GM19455 (cell line): ENCODE results near the gene ANKRD39.

Experiments used
- ATAC-seq: cut with Tn5 transposase; IDR thresholded peaks from one replicate; pipeline ENCODE4 v1.9.1; 2021; ENCODE audit not compliant: unreplicated experiment

The ANKRD39 gene

DNA sequence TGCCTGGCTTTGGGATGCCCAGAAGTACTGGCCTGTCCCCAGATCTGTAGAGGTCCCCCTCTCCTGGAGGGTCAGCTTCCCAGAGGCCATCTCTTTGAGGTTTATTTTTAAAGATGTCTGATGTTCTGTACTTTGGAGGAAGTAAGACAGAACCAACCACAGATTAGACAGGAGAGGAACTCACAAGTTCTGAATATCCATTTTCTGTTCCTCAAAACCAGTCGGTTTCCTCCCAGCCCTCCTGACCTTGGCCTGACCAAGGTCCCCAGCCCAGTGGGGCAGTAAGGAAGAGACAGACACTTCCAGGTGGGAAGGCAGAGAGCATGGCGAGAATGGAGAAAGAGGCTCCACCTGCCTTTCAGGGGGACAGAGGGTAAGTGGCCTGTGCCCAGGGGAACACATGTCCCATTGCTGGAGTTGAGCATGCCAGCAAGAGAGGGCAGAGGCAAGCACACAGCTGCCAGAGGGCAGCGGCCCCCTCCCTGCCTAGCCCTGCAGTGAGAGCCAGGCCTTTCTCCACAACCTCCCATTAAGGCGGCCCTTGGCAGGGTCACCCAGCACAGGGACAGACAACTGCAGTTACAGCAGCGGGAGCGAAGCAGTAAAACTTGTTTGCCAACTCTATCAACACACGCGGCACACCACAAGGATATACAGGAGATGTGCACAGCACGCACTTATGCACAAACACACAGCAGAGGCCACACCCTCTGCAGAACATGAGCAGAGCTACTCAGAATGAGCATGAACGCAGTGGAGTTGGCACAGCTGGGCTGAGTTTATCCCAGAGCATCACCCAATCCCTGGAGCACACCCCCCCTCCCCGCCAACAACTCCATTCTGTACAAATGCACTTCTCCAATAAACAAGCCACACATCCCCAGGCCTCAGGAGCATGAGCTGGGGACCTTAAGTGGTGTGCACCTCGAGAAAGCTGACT lies 30.5 kb upstream of the ANKRD39 start:
- ATAC-seq, result no peak

DNA sequence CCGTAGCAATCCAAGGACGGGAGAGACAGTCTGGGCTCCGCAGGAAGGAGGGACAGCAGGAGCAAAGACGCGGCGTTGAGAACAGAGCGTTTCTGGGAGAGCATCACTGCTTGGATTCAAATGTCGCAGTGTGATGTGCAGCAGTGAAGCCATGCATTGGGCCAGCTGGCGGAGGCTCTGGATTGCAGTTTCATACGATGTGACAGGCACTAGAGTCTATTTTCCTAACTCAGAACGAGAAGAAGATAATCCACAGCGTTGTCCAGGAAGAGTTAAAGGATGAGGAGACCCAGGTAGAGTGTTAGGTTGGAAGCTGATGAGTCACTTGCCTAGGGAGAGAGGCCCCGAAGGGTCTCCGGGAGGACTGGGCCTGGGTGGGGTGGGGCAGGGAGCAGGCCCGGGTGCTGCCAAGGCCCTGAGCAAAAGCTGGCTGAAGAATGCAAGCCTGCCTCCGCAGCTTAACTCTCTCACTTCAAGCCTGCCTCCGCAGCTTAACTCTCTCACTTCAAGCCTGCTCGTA lies 29.7 kb upstream of the ANKRD39 start:
- no peak for ATAC-seq

DNA sequence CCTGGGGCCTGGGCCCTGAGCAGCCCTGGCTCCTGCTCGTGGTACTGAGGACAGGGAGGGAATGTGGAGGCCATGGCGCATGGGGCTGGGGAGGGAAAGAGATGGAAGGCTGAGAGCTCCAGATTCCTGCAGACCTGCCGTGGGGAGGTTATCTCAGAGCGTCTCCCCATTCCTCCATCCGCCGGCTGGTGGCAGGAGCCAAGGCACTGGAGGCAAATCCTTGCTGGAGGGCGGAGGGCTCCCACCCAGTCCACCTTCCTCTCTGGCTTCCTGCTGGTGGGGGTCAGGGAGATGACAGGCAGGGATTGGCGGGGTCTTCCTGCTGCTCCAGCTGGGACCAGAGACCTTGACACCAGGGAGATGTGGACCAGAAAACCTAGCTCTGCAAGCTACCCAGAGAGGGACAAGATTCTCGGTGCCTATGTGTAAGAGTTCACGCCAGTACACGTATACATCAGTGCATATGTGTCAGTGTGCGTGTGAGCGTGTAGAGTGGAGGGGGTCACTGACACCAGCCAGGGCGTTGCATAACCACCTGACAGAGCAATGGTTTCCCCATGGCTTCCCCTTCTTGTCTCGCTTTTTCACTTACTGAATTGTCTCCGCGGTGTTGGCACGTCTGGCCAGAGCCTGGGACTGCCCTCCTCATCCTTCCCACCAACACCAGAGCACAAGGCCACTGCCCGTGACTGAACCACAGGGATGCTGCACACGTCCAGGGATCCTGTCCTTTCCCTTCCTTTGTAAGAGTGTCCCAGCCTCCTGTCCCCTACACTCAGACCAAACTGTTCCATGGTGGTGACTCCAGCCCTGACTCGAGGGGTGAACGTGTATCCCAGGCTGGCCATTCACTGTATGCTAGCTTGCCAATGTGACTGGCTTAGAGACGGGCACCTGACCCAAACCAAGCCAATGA lies 27.9 kb upstream of the ANKRD39 start:
- ATAC-seq, result no peak

DNA sequence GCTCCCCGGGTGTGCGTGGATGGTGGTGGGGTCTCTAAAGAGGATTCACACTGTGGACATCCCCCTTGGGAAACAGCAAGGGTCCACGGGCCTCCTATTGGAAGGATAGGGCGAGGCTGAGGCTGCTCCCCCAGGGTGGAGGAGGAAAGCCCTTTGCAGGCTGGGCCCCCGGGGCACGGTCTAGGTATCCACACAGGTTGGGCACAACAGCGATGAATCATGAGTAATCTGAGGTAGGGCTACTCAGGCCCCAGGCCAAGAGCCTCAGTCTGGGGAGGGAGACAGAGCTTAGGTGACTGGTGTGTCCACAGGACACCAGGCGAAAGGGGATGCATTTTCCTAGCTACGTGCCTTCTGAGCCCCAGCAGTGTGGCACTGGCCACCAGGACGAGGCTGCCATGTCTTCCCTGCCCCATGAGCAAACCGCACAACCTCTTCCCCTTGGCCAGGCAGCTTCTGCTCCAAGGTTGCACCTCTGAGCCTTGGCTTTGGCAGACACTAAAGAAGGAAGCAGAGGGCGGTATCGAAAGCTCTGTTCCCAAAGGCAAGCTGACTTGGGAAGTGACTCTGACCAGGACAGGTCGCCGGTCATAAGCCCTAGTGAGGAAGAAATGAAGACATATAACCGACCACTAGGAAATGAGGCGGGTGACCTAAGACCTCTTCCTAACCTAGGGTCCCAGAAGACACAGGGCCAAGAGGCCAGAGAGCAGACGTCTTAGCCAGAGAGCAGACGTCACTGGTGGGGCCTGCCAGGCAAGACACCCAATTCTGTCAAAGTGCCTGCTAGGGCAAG lies 26.7 kb upstream of the ANKRD39 start:
- ATAC-seq, result no peak

DNA sequence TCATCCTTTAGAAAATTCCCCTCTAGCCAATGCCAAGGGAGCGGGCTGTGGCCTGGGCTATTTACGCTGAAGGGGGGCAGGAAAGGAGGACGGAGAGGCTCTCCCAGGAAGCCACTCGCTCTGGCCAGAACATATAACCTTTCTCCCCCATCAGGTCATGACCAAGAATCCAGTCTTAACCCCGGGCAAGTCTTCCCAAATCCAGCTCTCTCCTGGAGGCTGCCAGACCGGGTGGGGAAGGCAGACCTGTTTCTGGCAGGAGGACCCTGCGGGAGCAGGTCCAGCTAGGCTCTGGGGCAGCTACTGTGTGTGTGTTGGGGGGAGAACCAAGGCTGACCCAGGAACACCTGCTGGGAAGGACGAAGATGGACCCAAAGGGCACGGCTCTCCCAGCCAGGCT lies 25.5 kb upstream of the ANKRD39 start:
- ATAC-seq, result no peak

DNA sequence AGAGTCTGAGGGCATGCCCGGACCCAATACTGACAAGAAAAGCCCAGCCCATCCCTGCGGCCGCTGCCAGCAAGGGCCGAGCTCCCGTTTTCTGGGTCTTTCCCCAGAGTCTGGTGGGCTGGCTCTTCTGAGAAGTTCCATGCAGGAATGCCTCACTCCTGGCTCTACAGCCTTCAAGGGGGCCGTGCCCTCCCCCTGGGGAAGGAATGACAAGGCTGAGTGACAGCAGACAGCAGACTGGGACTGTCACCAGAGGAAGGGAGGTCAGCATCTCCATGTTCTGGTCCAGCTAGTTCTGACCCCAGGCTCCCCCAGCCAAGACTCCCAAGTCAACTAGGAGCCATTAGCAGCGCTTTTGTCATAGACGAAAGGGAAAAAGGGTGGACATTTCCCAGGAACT lies 25.1 kb upstream of the ANKRD39 start:
- no peak for ATAC-seq

DNA sequence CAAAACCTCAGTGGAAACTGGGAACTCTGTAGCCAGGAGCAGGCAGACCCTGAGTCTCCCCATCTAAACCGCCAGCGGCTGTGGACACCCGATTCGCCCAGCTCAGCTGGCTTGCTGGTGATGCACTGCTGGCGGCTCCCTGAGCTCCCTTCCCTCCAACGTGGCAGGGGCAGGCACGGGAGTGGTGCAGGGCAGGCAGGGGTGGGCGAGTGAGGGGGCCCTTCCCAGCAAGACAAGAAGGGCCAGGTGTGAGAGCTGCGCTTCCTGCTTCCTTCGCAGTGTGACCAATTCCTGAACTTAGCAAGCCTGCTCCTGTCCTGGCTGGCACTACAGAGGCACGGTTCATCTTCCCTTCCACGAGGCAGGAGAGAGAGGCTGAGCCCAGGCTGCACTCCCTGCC lies 24.4 kb upstream of the ANKRD39 start:
- no peak for ATAC-seq

DNA sequence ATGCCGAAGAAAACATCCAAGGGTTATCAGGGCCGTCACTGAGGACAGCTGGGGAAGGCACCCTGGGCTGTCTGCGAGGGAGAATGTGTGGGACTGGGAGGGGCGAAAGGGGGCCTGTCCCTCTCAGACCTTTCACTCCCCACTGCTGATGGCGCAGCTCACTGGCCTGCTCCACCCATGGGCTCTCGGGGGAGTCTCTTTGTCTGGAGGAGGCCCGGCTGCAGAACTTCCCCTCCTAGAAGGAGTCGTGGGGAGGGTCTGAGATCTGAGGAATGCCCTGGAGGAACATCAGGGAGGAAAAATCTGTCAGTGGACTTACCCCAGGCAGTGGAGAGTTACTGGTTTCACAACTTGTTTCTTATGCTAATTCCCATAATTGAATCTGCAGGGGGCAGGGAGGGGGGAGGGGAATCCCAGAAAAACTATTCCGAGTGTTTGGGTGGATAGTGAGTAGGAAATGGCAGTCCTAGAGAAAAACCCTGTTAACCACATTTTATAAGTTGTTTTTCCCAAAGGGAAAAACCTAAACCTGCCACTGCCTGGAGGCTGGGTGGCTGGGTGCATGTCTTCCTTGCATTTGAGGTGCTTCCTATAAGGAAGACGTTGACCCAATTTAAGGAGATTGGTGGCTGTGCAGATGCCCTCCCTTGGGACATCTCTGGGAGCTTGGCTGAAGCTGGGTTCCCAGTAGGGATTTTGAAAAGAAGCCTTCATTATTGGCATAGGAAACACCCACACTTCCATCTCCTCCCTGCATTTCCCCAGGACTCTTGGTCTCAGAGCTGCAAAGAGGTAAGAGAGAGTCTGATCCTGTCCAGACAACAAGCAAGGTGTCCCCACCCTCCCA lies 23.8 kb upstream of the ANKRD39 start:
- ATAC-seq, result no peak

DNA sequence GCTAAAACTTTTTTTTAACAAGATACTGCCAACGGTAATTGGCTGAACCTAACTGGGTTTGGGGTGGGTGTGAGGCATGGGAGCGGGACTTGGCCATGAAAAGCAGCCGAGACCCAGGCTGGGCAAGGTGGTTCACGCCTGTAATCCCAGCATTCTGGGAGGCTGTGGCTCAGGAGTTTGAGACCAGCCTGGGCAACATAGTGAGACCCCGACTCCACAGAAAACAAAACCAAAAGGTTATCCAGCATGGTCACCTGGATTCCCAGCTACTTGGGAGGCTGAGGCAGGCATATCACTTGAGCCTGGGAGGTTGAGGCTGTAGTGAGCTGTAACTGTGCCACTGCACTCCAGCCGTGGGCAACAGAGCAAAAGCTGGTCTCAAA lies 23.1 kb upstream of the ANKRD39 start:
- no peak for ATAC-seq

DNA sequence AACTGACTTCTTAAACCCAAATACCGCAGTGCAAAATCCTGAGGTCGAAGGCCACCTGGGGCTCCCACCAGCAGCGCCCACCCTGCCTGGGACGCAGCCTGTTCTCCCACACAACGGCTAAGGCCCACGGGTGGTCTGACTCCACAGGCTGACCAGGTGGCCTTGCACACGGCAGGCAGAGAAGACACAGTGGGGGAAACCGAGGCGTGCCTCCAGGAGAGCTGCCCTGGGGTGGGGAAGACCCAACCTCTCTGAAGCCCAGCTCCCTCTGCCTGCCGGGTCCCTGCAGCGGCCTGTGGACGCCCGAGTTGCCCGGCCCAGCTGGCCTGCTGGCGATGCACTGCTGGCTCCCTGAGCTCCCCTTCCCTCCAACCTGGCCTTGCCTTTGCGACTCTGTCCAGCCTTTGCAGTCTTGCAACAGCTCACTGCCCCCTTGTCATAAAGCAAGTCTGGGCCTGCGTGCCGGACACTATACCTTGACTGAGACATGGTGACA lies 21.8 kb upstream of the ANKRD39 start:
- ATAC-seq, result no peak

DNA sequence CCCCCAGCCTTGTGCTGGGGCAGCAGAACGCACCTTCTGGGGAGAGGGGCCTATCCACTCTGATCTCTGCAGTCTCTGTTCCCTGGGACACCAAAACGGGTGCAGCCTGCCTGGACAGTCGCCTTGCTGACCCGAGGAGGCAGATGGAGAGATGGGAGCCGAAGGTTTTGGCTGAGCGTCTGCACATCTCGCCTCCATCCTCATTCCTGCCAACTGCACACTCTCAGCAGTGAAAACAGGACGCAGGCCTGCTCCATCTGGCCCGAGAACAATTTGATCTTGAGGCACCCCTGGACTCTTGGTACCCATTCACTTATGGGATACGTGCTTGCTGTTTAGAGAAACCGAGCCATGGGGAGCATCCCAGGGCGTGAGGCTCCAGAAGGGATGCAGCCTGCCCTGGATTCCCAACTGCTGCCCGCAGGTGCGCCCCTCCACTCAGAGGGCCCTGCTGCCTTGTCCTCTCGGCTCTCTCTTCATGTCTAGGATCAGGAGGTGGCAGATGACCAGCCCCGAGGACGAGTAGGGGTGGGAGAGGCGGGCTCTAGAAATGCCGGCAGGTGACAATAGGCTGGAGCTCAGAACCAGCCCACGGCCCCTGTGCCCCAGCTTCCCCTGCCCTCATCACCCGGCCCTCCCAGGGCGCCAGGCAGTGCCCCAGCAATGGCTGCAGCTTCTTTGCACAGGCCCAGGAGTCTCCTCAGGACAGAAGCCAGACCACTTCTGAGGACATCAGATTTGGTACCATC lies 21.2 kb upstream of the ANKRD39 start:
- no peak for ATAC-seq

DNA sequence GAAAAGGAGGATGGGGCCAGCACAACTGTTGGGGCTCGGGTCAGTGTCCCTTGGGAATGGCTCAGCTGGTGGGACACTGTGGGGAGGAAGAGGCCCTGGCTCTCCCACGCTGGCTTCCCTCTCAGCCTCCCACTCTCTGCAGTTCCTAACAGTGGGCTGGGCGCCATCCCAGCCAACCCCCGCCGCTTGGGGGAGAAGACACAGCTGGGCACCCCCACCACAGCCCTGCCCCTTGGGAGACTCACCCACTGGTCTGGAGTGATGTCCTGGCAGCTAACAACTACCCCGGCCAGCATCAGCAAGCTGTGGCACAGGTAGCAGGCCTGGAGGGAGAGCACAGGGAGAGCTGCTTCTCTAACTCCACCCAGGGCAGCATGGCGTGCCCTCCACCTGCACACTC lies 20.4 kb upstream of the ANKRD39 start:
- no peak for ATAC-seq

DNA sequence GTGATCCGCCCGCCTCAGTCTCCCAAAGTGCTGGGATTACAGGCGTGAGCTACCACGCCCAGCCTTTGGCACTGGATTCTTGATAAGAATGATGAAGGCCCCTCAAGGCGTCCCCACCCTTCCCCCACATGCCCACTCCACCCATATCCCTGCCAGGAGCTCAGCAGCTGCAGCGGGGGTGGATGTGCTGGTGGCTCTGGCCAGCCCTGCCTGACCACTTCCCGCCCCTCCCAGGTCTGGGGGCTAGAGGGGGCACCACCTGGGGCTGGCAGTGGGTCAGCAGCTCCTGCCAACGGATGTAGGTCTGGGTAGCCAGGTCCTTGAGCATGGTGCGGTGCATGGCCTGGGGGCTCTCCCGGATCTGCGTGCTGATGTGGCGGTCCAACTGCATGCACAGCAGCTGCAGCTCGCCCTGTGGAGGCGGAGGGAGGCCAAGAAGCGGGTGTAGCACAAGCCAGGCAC lies 19.8 kb upstream of the ANKRD39 start:
- ATAC-seq, result no peak

DNA sequence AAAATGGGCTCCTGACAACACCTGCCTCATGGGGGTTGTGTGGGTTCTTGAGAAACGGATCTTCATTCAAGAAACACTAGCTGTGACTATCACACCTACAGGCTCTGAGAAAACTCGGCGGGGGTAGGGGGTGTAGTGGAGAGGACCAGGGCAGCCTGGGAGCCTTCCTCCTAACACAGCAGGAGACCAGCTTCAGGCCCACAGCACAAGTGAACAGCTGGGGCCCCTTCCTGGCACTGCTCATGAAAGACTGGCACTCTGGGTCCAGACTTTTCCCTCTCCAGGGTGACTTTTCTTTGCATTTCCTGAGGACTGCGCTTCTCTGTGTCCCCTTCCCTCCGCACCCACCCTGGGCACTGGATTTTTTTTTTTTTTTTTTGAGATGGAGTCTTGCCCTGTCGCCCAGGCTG lies 19.2 kb upstream of the ANKRD39 start:
- ATAC-seq, result no peak

DNA sequence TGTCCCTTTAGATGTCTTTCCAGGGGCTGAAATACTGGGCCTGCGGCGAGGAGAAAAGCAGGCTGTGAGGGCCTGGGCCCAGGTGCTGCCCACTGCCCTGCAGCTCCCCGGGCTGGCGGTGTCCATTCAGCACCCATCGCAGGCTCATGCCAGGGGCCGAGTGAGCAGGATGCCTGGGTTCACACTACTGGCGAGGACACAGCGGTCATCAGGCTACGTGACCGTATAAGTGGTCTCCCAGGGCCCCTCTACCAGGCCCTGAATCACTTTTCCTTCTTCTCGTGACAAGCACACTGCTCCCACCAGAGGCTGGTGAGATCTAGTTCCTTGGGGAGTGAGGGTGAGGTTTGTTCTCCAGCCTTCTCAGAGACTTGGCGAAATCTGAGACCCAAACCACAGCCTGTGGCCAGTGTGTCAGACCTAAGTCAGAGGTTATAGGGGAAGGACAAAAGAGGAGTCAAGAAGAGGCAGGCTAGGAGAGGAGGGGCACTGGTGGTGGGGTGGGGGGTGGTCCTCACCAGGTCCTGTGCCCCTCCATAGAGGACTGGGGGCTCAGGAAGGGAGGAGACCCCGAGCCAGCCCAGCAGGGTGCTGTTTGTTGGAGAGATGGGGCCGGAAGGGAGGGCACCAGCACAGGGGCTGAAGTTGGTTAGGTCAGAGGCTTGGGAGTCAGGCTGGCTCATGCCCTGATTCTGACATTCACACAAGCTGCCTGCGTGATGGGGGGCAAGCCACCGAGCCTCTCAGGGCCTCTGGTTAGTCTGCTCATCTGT lies 18.6 kb upstream of the ANKRD39 start:
- ATAC-seq, result no peak

DNA sequence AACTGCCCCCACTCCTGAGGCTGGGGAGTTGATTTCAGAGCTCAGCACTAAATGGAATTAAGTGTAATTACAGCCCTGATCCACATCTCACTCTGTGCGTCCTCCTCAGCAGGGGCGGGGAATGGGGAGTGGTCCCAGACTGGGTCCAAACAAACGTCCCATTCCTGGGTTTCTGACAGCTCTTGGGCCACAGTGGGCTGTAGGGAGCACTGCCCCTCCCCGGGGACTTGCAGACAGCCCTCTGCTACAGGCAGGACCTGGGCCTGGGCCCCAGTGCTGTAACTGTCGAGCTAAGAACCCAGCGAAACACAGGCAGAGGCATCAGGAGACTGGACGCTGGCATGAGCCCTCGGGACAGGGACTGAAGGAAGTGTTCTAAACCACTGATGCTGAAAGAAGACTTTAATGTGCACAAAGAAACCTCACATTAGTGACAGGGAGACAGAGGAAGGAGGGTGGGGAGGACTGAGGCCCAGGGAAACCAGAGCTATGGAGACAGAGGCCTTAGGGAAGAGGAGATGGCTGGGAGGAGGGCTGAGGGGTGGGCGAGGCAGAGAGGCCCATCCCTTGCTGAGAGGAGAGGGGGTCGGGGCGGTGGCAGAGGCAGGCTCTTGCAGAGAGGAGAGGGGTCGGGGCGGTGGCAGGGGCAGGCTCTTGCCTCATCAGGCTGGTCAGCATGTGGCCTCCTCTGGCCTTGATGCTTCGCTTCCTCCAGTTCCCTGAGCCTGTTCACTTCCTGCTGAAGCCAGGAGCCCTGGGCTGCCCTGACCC lies 17.9 kb upstream of the ANKRD39 start:
- no peak for ATAC-seq

DNA sequence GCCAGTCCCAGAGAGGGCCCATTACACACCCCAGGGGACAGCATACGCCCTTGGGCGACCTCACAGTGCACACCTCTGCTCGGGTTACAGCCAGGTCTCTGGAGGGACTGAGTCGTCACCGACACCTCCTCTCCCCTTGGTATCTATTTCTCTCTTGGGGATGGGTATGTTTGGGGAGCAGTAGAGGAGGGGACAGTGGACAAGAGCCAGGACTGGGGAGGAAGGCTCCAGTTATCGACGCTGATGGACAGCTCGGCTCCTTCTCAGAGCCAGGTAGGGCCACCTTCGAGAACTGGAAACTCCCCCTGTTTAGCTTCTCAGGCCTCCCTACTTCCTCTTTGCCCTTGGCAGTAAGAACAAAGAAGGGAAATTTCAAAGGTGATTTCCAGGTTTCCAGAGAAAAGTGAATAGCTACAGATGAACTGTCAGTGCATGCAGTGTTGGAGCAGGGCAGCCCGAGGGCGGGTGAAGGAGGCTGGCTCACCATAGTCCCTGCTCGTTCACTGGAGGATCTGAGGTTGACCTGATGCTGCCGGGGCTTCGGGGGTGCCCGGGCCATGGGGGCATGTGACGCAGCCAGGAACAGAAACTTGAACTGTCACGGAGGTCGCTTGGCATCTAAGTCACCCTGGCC lies 16.5 kb upstream of the ANKRD39 start:
- no peak for ATAC-seq
